BLaER1 (cell line): ENCODE data around the gene ATP4A.

ENCODE experiments used
- H3K27ac ChIP-seq: shearing (Covaris generic); formaldehyde crosslinking; 2 replicates; pipeline ENCODE4 v1.8.1; 2022
- H3K27me3 ChIP-seq: shearing (Covaris generic); formaldehyde crosslinking; 2 replicates; pipeline ENCODE4 v1.8.1; 2022
- H3K36me3 ChIP-seq: shearing (Covaris generic); formaldehyde crosslinking; 2 replicates; pipeline ENCODE4 v1.8.1; 2022
- H3K4me1 ChIP-seq: shearing (Covaris generic); formaldehyde crosslinking; 2 replicates; pipeline ENCODE4 v1.8.1; 2022
- H3K4me2 ChIP-seq: shearing (Covaris generic); formaldehyde crosslinking; 2 replicates; pipeline ENCODE4 v1.8.1; 2022
- H3K4me3 ChIP-seq: shearing (Covaris generic); formaldehyde crosslinking; 2 replicates; pipeline ENCODE4 v1.8.1; 2022
- H3K9ac ChIP-seq: shearing (Covaris generic); formaldehyde crosslinking; 2 replicates; pipeline ENCODE4 v1.8.1; 2022
- H3K9me3 ChIP-seq: shearing (Covaris generic); formaldehyde crosslinking; 2 replicates; pipeline ENCODE4 v1.8.1; 2022
- H4K20me1 ChIP-seq: shearing (Covaris generic); formaldehyde crosslinking; 2 replicates; pipeline ENCODE4 v1.8.1; 2022
- Cebpa-rat ChIP-seq: shearing (Covaris generic); IDR thresholded peaks from 2 replicates; pipeline ENCODE4 v1.8.1; 2022

Gene ATP4A

GRCh38 chr19:35551091-35551810 lies 12.2 kb downstream of the ATP4A start:
- no peaks in the 10 kb centered on the region for H3K9me3 ChIP-seq
- H3K4me1 ChIP-seq, result peaks cover 15% of the 10 kb centered on the region
- no peak for TF ChIP-seq Cebpa-rat
- H3K4me2 ChIP-seq, result no peak overlapping the region
- H4K20me1 ChIP-seq, result peaks cover 37% of the 10 kb centered on the region; the same call in 1 of the 2 replicates
- H3K36me3 ChIP-seq, result peaks cover 44% of the 10 kb centered on the region
- no peaks in the 10 kb centered on the region for H3K27me3 ChIP-seq
- H3K27ac ChIP-seq, result no peak overlapping the region
- H3K4me3 ChIP-seq, result no peak overlapping the region
- H3K9ac ChIP-seq, result no peak overlapping the region

- H3K4me3 ChIP-seq, result no peak overlapping the region
- H3K4me2 ChIP-seq, result no peak overlapping the region
- H3K27me3 ChIP-seq, result no peaks in the 10 kb centered on the region
- peaks cover 44% of the 10 kb centered on the region for H3K36me3 ChIP-seq
- H3K27ac ChIP-seq, result no peak overlapping the region
- peaks cover 38% of the 10 kb centered on the region; the same call in 1 of the 2 replicates for H4K20me1 ChIP-seq
- peaks cover 12% of the 10 kb centered on the region for H3K4me1 ChIP-seq
- no peak overlapping the region for H3K9ac ChIP-seq
- no peak for TF ChIP-seq Cebpa-rat
- no peaks in the 10 kb centered on the region for H3K9me3 ChIP-seq
Measured at GRCh38 chr19:35549879-35550523, 13.5 kb downstream of the ATP4A start.

- no peak for TF ChIP-seq Cebpa-rat
- Histone ChIP-seq H3K9me3 (no peaks in the 10 kb centered on the region), H4K20me1 (peaks cover 38% of the 10 kb centered on the region; the same call in 1 of the 2 replicates), H3K27ac (no peak overlapping the region), H3K4me1 (peaks cover 18% of the 10 kb centered on the region), H3K36me3 (peaks cover 44% of the 10 kb centered on the region), H3K9ac (no peak overlapping the region), H3K27me3 (no peaks in the 10 kb centered on the region), H3K4me3 (no peak overlapping the region), H3K4me2 (no peak overlapping the region)
Measured at GRCh38 chr19:35549174-35549788, 14.2 kb downstream of the ATP4A start.

- Histone ChIP-seq H3K27me3 (no peaks in the 10 kb centered on the region), H3K4me1 (peaks cover 21% of the 10 kb centered on the region), H3K9ac (peak overlapping the region; percentile 95), H3K36me3 (peaks cover 65% of the 10 kb centered on the region), H3K4me2 (peak overlapping the region; percentile 93), H3K4me3 (peak overlapping the region; percentile 96), H3K27ac (peak overlapping the region; percentile 94; the same call in 1 of the 2 replicates), H4K20me1 (peaks cover 38% of the 10 kb centered on the region; the same call in 1 of the 2 replicates), H3K9me3 (no peaks in the 10 kb centered on the region)
- TF ChIP-seq Cebpa-rat, result no peak
Measured at GRCh38 chr19:35546532-35546931, 16.9 kb downstream of the ATP4A start.

- no peaks in the 10 kb centered on the region for H3K9me3 ChIP-seq
- peaks cover 64% of the 10 kb centered on the region for H3K36me3 ChIP-seq
- peaks cover 38% of the 10 kb centered on the region; the same call in 1 of the 2 replicates for H4K20me1 ChIP-seq
- H3K9ac ChIP-seq, result peak overlapping the region; percentile 95
- H3K27ac ChIP-seq, result peak overlapping the region; percentile 94
- peak overlapping the region; percentile 93 for H3K4me2 ChIP-seq
- H3K4me1 ChIP-seq, result peaks cover 21% of the 10 kb centered on the region
- H3K4me3 ChIP-seq, result peak overlapping the region; percentile 96
- no peak for TF ChIP-seq Cebpa-rat
- no peaks in the 10 kb centered on the region for H3K27me3 ChIP-seq
Measured at GRCh38 chr19:35545855-35546381, 17.5 kb downstream of the ATP4A start.

GRCh38 chr19:35545001-35545854 lies 18.2 kb downstream of the ATP4A start, which contains the start of gene TMEM147:
TSS of gene TMEM147 (plus strand) at chr19:35545626. CDS start at chr19:35545740, 114 bp downstream.
- H3K27ac ChIP-seq, result peak within 1 kb of the TSS; percentile 94
- peak within 1 kb of the TSS; percentile 95 for H3K9ac ChIP-seq
- peaks cover 36% of the 10 kb centered on the region; the same call in 1 of the 2 replicates for H4K20me1 ChIP-seq
- H3K4me3 ChIP-seq, result peak within 1 kb of the TSS; percentile 96
- H3K9me3 ChIP-seq, result no peaks in the 10 kb centered on the region
- H3K27me3 ChIP-seq, result no peaks in the 10 kb centered on the region
- TF ChIP-seq Cebpa-rat, result no peak
- H3K36me3 ChIP-seq, result peaks cover 61% of the 10 kb centered on the region
- peak within 1 kb of the TSS; percentile 93 for H3K4me2 ChIP-seq
- H3K4me1 ChIP-seq, result peaks cover 21% of the 10 kb centered on the region

- H4K20me1 ChIP-seq, result peaks cover 26% of the 10 kb centered on the region; the same call in 1 of the 2 replicates
- H3K27me3 ChIP-seq, result no peaks in the 10 kb centered on the region
- H3K36me3 ChIP-seq, result peaks cover 55% of the 10 kb centered on the region
- H3K4me2 ChIP-seq, result peak overlapping the region; percentile 93
- peak overlapping the region; percentile 95 for H3K9ac ChIP-seq
- H3K4me3 ChIP-seq, result peak overlapping the region; percentile 96
- no peak for TF ChIP-seq Cebpa-rat
- peak overlapping the region; percentile 94; the same call in 1 of the 2 replicates for H3K27ac ChIP-seq
- H3K4me1 ChIP-seq, result peaks cover 21% of the 10 kb centered on the region
- no peaks in the 10 kb centered on the region for H3K9me3 ChIP-seq
Measured at GRCh38 chr19:35544110-35544802, 19.2 kb downstream of the ATP4A start.

DNA sequence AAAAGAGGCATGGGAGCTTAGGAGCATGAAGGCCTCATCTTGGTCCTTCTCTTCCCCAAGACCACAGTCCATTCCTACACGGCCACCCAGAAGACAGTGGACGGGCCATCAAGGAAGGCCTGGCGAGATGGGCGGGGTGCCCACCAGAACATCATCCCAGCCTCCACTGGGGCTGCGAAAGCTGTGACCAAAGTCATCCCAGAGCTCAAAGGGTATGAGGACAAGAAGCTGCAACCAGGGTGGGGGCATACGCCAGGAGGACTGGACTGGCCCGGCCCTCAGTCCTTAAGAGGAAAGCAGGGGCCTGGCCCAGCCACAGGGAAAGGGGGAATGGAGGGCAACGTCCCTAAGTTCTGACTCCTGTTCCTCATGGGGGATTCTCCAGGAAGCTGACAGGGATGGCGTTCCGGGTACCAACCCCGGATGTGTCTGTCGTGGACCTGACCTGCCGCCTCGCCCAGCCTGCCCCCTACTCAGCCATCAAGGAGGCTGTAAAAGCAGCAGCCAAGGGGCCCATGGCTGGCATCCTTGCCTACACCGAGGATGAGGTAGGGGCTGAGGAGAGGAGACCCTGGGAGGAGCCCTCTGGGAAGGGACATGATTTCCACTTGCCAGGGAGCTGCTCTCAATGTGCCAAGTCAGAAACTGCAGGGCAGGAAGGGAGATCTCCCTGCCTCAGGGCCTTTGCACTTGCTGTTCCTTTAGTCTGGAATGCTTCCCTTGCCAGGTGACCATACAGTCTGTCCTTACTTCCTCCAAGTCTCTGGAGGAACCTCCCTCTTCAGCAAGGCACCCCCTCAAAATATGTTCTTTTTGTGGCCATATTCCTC lies 20.0 kb downstream of the ATP4A start:
- H3K4me3 ChIP-seq, result no peak overlapping the region
- peak overlapping the region; percentile 93 for H3K4me2 ChIP-seq

More for the DNA sequence above, 20.0 kb downstream of the ATP4A start:
- H3K27me3 ChIP-seq, result no peaks in the 10 kb centered on the region
- H3K9me3 ChIP-seq, result no peaks in the 10 kb centered on the region
- peaks cover 22% of the 10 kb centered on the region; the same call in 1 of the 2 replicates for H4K20me1 ChIP-seq
- peaks cover 21% of the 10 kb centered on the region for H3K4me1 ChIP-seq
- H3K36me3 ChIP-seq, result peaks cover 49% of the 10 kb centered on the region
- H3K27ac ChIP-seq, result no peak overlapping the region
- no peak for TF ChIP-seq Cebpa-rat
- H3K9ac ChIP-seq, result no peak overlapping the region; the same call in 1 of the 2 replicates
